ENCODE measurements around the gene YAF2.

DNA sequence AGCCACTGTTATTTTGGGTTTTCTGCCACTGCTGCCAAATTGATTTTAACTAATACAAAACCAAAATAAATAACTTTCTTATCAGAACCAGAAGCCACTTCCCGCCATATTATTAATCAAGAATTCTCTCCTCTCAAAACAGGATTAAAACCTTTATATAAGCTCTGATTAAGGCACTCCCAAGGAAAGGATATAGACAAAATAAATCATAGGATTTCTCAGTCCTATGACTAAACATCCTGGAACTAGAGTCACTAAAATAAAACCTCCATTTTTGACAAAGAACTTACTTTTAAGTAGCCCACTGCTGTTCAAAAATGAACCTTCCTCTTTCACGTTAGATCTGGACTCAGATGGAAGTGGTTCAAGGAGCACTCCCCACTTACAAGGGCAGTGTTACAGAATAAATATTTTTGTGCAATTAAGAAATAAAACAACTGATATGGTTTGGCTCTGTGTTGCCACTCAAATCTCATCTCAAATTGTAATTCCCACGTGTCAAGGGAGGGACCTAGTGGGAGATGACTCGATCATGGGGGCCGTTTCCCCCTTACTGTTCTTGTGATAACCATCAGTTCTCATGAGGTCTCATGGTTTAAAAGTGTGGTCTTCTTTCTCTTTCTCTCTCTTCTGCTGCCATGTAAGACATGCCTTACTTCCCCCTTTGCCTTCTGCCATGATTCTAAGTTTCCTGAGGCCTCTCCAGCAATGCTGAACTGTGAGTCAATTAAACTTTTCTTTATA is 119.7 kb downstream of the YAF2 start:
- TF ChIP-seq, protein P1, sequence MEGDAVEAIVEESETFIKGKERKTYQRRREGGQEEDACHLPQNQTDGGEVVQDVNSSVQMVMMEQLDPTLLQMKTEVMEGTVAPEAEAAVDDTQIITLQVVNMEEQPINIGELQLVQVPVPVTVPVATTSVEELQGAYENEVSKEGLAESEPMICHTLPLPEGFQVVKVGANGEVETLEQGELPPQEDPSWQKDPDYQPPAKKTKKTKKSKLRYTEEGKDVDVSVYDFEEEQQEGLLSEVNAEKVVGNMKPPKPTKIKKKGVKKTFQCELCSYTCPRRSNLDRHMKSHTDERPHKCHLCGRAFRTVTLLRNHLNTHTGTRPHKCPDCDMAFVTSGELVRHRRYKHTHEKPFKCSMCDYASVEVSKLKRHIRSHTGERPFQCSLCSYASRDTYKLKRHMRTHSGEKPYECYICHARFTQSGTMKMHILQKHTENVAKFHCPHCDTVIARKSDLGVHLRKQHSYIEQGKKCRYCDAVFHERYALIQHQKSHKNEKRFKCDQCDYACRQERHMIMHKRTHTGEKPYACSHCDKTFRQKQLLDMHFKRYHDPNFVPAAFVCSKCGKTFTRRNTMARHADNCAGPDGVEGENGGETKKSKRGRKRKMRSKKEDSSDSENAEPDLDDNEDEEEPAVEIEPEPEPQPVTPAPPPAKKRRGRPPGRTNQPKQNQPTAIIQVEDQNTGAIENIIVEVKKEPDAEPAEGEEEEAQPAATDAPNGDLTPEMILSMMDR (IDR thresholded peaks at IDR 0.05) = no peak
- TF ChIP-seq POLR2AphosphoS5 (IDR thresholded peaks at IDR 0.05) = no peak
- no peak for TF ChIP-seq POLR2A (IDR thresholded peaks at IDR 0.05)
- TF ChIP-seq EP300 (IDR thresholded peaks at IDR 0.05) = no peak
